AG09319 (cell line): Measurements from ENCODE around the gene CDH22.

Experiments used
- DNase-seq: peaks from one replicate; pipeline ENCODE4 v3.0.0-alpha.2; 2010; ENCODE audit warnings: low read depth; ENCODE audit errors: extremely low read depth
- CTCF ChIP-seq: IDR thresholded peaks from 2 replicates; pipeline ENCODE4 v1.5.1; 2011; ENCODE audit warnings: low read depth, mild to moderate bottlenecking, inconsistent platforms, low read length, moderate library complexity

CDH22 gene

DNA sequence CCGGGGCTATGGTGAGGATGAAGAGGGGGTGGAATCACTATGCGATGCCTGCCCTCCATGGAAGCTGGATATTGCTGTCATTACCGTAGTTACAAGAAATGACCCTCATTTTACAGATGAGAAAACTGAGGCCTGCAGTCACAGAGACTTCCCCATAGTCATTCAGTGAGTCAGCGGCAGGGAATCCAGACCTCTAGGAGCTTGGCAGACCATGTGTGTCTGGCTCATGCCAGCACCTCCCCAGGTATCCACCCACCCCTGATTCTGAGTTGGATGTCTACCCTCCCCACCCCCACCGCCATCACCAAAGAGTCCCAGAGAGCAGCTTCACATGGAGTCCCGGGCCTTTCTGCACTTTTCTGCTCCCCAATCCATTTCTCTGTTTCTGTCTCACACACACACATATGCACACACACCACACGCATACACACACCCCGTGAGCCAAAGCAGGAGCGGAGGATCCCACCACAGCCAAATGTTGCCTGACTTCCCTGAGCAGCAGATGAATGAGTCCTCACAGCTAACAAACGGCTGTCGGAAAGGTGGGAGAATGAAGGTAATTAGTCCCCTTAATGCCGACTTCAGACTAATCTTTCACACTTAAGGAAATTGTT lies 24.8 kb downstream of the CDH22 start:
- DNase-seq, result no peak
- no peak for TF ChIP-seq CTCF

DNA sequence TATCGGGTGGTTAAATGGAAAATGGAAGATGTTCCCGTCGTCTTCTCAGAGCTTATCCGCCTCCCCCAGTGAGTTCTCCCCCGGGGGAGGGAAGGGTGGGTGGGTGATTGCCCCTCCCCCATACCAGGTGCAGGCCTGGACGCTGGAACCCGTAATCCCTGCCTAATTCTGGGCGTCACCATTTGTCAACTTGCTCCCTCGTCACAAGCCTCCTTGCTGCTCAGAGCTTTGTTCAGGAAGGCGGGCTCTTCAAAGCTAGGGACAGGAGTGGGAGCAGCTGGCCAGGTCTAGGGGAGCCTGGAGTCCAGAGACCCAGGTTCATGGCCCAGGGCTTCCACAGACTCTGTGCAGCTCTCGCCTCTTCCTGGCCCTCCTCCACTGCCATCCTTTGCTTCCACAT lies 25.6 kb downstream of the CDH22 start:
- TF ChIP-seq CTCF, result no peak
- no peak for DNase-seq

GRCh38 chr20:46279103-46279502 lies 29.2 kb downstream of the CDH22 start:
- no peak for DNase-seq
- TF ChIP-seq CTCF, result no peak

- no peak for DNase-seq
- no peak for TF ChIP-seq CTCF
These were observed 30.7 kb downstream of the CDH22 start for GRCh38 chr20:46277602-46278001.

DNA sequence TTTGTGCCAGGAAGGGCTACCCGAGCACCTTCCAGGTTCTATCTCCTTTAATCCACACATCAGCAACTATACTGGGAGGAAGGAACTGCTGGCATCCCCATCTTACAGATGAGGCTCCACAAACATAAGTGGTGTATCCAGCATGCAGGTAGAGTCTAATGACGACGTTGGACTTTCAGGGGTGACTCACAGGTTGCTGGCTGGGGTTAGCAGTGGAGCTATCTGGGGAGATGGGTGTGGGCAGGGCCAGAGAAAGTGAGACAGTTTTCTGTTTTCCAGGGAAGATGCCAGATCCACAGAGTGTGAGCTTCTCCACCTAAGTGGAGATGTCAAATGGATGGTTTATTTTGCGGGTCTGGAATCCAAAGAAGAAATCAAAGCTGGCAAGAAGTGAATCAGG lies 31.8 kb downstream of the CDH22 start:
- no peak for DNase-seq
- TF ChIP-seq CTCF, result no peak

DNA sequence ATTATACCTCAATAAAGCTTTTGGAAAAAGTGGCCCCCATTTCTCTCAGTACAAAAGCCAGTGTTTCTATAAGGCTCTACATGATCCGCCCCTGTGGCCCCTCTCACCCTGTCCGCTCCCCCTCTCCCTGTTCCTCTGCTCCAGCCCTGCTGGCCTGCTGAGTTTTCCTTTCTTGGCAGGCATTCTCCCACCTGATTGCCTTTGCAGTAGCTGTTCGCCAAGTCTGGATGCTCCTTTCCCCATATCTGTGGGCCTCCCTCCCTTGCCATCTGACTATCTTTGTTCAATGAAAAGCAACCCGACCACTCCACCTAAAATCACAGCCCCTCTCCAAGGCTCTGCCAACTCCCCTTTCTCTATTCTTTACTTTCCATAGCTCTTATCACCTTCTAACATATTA lies 33.2 kb downstream of the CDH22 start:
- no peak for DNase-seq
- TF ChIP-seq CTCF, result no peak

- no peak for DNase-seq
- TF ChIP-seq CTCF, result no peak
These were observed 34.6 kb downstream of the CDH22 start for GRCh38 chr20:46273717-46274116.
